Naive B cell (primary cell): ENCODE results near the gene SCNN1G. TPM values are rescaled to one million over a fixed set of nuclear protein-coding genes. Genes with fewer than 3 reads are reported as not detected.

Experiments used
- ATAC-seq, 2 donors: fragments of 150-1000 bp; cut with Tn5 transposase; 2 replicates each; pipeline ENCODE4 v1.10.0; 2021; ENCODE audit warnings: low read depth in 2 of 2, mild to moderate bottlenecking in 2 of 2, moderate library complexity in 2 of 2
- DNase-seq: peaks from one replicate; pipeline ENCODE4 v3.0.0; 2022
- H3K27ac Mint-ChIP-seq, 6 donors: one replicate each; pipeline ENCODE4 v1.8.0; 2020 to 2022; ENCODE audit warnings: mild to moderate bottlenecking in 6 of 6, mixed read lengths in 6 of 6, moderate library complexity in 5 of 6, inconsistent platforms in 2 of 6
- H3K27me3 Mint-ChIP-seq, 3 donors: one replicate each; pipeline ENCODE4 v1.8.0; 2021 to 2022; ENCODE audit warnings: mixed read lengths in 3 of 3, mild to moderate bottlenecking in 1 of 3
- H3K36me3 Mint-ChIP-seq, 2 donors: one replicate each; pipeline ENCODE4 v1.8.0; 2020 to 2022; ENCODE audit warnings: mixed read lengths in 2 of 2, inconsistent platforms in 1 of 2, mild to moderate bottlenecking in 1 of 2
- H3K4me1 Mint-ChIP-seq, 3 donors: one replicate each; pipeline ENCODE4 v1.8.0; 2020 to 2022; ENCODE audit warnings: mixed read lengths in 3 of 3, inconsistent platforms in 1 of 3, mild to moderate bottlenecking in 1 of 3, moderate library complexity in 1 of 3
- H3K4me3 Mint-ChIP-seq, 8 donors: one replicate each; pipeline ENCODE4 v1.8.0; 2020 to 2022; ENCODE audit warnings: mild to moderate bottlenecking in 8 of 8, mixed read lengths in 8 of 8, moderate library complexity in 8 of 8, inconsistent platforms in 2 of 8
- H3K9me3 Mint-ChIP-seq, 7 donors: one replicate each; pipeline ENCODE4 v1.8.0; 2020 to 2022; ENCODE audit warnings: mixed read lengths in 7 of 7, mild to moderate bottlenecking in 5 of 7, inconsistent platforms in 2 of 7, moderate library complexity in 1 of 7
- polyA plus RNA-seq, 6 donors: library from polyadenylated mRNA; unstranded; fragments of 300-500 nt; fragmentation: Illumina TruSeq; gene quantifications; one replicate each; pipeline ENCODE4 v1.2.3, GENCODE V29; 2021; ENCODE audit warnings: low read depth in 6 of 6

The SCNN1G gene
- polyA plus RNA-seq, 6 donors from 2014 or later: not detected

DNA sequence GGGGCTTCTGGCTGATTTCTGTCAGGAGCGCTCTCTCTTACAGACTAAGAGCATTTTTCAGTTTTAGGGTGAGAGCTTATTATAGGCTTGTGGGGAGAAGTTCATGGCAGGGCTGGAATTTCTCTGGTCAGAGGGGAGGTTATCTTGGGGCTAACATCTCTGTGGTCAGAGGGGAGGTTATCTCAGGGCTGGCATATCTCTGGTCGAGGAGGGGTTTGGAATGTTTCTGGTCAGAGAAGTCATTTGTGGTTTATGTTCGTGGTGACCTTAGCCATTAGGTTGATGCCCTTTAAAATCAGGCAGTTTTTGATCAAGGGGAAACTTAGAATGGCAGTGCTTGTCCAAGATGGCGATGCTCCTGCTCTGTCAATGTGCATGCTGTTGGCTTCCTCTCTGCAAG is 22.5 kb upstream of the SCNN1G start:
- H3K36me3 Mint-ChIP-seq: no peaks in the 10 kb centered on the region
- H3K27ac Mint-ChIP-seq: no peak overlapping the region
- DNase-seq: no peak
- H3K4me1 Mint-ChIP-seq: peaks cover 3 to 6% (median 4%) of the 10 kb centered on the region in 3 donors
- no peak overlapping the region for H3K4me3 Mint-ChIP-seq
- no peaks in the 10 kb centered on the region for H3K9me3 Mint-ChIP-seq
- peaks cover 28 to 85% (median 79%) of the 10 kb centered on the region in 3 donors for H3K27me3 Mint-ChIP-seq
- ATAC-seq: no peak

DNA sequence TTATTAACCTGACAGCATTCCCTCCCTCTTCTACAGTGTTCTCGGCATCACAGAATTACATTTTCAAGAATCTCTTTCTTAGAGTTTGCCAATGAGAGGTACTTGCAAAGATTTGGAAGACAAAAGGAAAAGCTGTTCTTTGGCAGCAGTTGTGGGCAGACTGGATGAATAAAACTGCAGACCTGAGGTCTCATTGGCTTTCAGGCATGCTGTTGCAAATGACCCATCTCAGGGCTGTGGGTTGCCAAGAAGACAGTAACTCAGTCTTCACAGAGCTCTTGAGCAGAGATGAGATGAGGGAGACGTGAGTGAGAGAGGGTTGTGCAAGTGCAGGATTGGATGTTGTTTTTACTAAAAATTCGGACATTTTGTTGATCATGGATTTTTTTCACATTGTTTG is 22.0 kb upstream of the SCNN1G start:
- peak overlapping the region in 1 of 6 donors; percentile 11 for H3K27ac Mint-ChIP-seq
- H3K9me3 Mint-ChIP-seq: no peaks in the 10 kb centered on the region
- no peak for ATAC-seq
- H3K36me3 Mint-ChIP-seq: no peaks in the 10 kb centered on the region
- no peak overlapping the region for H3K4me3 Mint-ChIP-seq
- DNase-seq: no peak
- H3K4me1 Mint-ChIP-seq: peaks cover 3 to 6% (median 4%) of the 10 kb centered on the region in 3 donors
- peaks cover 27 to 82% (median 78%) of the 10 kb centered on the region in 3 donors for H3K27me3 Mint-ChIP-seq

DNA sequence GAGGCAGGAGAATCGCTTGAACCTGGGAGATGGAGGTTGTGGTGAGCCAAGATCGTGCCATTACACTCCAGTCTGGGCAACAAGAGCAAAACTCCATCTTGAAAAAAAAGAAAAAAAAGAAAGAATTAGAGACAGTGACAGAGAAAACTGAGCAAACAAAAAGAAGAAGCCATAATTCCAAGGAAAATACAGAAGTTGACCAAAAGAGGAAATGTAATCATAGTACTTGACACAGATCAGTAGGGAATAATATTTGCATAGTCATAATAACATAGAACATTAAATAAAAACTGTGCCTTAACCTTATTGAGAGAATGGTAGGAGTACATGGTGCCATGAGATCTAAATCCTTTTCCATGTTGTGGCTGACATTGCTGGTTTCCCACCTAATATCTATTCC is 18.6 kb upstream of the SCNN1G start:
- Mint-ChIP-seq H3K9me3 (peaks cover 0 to 5% (median 0%) of the 10 kb centered on the region in 7 donors), H3K4me1 (no peaks in the 10 kb centered on the region), H3K27me3 (peaks cover 35 to 71% (median 66%) of the 10 kb centered on the region in 3 donors), H3K36me3 (no peaks in the 10 kb centered on the region), H3K27ac (no peak overlapping the region), H3K4me3 (no peak overlapping the region)
- no peak for ATAC-seq
- DNase-seq: no peak

DNA sequence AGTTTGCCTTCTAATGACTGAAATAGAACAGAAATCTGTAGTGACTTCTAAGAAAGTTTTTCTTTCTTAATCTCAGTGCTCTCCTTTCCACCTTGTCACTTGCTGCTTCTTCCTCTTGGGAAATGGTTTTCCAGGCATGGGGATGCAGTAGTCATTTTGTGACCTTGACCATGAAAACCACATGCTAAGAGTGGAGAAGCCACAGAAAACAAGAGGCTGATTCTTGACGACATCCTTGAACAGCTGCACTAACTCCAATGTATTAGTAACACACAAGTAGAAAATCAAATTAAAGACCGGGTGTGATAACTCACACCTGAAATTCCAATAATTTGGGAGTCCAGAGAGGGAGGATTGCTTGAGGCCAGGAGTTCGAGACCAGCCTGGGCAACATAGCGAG is 17.8 kb upstream of the SCNN1G start:
- Mint-ChIP-seq H3K4me3 (no peak overlapping the region), H3K4me1 (no peaks in the 10 kb centered on the region), H3K9me3 (peaks cover 0 to 5% (median 0%) of the 10 kb centered on the region in 7 donors), H3K36me3 (no peaks in the 10 kb centered on the region), H3K27ac (no peak overlapping the region), H3K27me3 (peaks cover 35 to 72% (median 58%) of the 10 kb centered on the region in 3 donors)
- ATAC-seq (no peak), DNase-seq (no peak)

DNA sequence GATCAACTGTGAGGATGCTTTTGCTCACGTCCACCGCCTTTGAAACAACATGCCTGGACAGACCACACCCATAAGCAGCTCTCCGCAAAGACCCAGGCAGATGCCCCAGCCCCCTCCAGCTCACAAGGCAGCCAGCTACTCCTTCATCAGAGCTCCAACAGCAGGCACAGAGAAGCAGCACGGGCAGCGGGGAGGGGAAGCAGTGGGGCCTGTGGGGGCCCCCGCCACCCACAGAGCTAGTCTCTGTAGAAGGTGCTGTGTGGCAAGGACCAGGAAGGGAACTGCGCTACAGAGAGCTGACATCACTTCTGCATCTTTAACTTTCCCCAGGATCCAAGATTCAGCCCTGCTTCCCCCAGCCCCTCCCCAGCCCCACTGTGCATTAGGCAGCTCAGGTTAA is 10.0 kb upstream of the SCNN1G start:
- no peak for ATAC-seq
- Mint-ChIP-seq H3K9me3 (peaks cover 0 to 2% (median 0%) of the 10 kb centered on the region in 7 donors), H3K4me3 (no peak overlapping the region), H3K4me1 (no peaks in the 10 kb centered on the region), H3K27me3 (peaks cover 45 to 74% (median 54%) of the 10 kb centered on the region in 3 donors), H3K36me3 (no peaks in the 10 kb centered on the region), H3K27ac (no peak overlapping the region)
- DNase-seq: no peak

DNA sequence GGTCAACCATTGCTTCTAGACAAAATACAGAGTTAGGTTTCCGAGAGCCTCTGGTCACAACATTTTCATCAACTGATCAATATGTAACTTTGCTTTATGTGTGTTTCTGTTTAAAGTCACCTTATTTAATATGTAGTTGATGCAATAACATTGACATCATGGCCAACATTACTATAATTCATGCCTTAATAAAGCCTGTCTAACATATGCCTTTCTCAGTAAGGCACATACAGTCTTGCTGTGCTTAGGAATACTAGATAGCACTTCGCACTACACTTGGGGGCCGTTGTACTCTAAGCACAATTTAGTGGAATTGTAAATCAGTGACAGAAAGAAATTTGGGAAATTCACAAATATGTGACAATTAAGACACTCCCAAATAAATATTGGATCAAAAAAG is 9.6 kb upstream of the SCNN1G start:
- no peaks in the 10 kb centered on the region for H3K4me1 Mint-ChIP-seq
- H3K4me3 Mint-ChIP-seq: no peak overlapping the region
- no peak overlapping the region for H3K27ac Mint-ChIP-seq
- H3K27me3 Mint-ChIP-seq: peaks cover 45 to 78% (median 50%) of the 10 kb centered on the region in 3 donors
- ATAC-seq (no peak), DNase-seq (no peak)
- no peaks in the 10 kb centered on the region for H3K36me3 Mint-ChIP-seq
- peaks cover 0 to 2% (median 0%) of the 10 kb centered on the region in 7 donors for H3K9me3 Mint-ChIP-seq

DNA sequence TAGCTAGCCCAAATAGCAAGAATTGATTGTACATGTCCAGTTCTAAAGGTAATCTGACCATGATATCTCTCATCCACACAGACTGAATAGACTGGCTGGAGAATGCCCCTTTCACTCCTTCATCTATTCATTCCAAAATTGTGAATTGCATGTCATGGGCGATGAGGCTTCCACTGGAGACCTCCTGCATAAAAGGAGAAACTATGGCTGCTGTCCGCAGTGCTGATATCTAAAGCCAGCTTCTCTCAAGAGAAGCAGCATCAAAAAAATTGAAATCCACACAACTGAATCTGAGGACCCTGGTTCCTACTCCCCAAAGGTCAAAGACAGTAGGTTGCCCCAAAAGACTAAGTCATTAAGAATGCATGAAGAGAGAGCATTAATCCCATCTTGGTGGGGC is 7.9 kb upstream of the SCNN1G start:
- no peaks in the 10 kb centered on the region for H3K36me3 Mint-ChIP-seq
- no peak overlapping the region for H3K27ac Mint-ChIP-seq
- DNase-seq: no peak
- peaks cover 59 to 79% (median 59%) of the 10 kb centered on the region in 3 donors for H3K27me3 Mint-ChIP-seq
- H3K4me1 Mint-ChIP-seq: peaks cover 0 to 3% (median 0%) of the 10 kb centered on the region in 3 donors
- ATAC-seq: no peak
- H3K9me3 Mint-ChIP-seq: peaks cover 0 to 2% (median 0%) of the 10 kb centered on the region in 7 donors
- H3K4me3 Mint-ChIP-seq: no peak overlapping the region

DNA sequence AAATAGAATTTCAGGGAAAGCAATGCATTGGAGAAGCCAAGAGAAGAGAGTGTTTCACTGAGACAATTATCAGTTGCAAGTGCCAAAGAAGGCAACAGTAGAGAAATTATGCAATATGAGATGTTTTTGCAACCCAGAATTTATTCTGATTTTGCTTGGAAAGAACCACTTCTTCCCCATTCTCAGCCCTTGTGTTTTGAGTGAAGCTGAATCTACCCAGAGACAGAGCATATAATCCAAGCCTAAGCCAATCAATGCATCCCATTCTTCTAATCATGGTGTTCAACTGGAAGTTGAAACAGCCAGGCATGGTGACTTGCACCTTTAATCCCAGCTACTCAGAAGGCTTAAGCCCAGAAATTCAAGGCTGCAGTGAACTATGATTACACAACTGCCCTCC is 6.9 kb upstream of the SCNN1G start:
- DNase-seq: no peak
- no peak for ATAC-seq
- H3K9me3 Mint-ChIP-seq: peaks cover 0 to 2% (median 0%) of the 10 kb centered on the region in 7 donors
- peaks cover 56 to 78% (median 58%) of the 10 kb centered on the region in 3 donors for H3K27me3 Mint-ChIP-seq
- no peak overlapping the region for H3K27ac Mint-ChIP-seq
- peaks cover 0 to 6% (median 0%) of the 10 kb centered on the region in 3 donors for H3K4me1 Mint-ChIP-seq
- no peaks in the 10 kb centered on the region for H3K36me3 Mint-ChIP-seq
- no peak overlapping the region for H3K4me3 Mint-ChIP-seq

DNA sequence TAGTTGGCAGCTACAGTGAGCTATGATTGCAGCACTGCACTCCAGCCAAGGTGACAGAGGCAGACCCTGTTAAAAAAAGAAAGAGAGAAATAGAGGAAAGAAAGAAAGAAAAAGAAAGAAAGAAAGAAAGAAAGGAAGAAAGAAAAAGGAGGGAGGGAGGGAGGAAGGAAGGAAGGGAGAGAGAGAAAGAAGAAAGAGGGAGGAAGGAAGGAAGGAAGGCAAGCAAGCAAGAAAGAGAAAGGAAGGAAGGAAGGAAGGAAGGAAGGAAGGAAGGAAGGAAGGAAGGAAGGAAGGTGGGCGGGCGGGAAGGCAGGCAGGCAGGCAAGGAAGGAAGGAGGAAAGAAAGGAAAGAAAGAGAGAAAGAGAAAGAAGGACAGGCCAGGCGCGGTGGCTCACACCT is 1.0 kb upstream of the SCNN1G start:
- Mint-ChIP-seq H3K9me3 (no peaks in the 10 kb centered on the region), H3K4me1 (peaks cover 13 to 18% (median 14%) of the 10 kb centered on the region in 3 donors), H3K36me3 (no peaks in the 10 kb centered on the region), H3K4me3 (peak overlapping the region in 7 of 8 donors; percentile 4 to 91 (median 77)), H3K27me3 (peaks cover 41 to 76% (median 54%) of the 10 kb centered on the region in 3 donors), H3K27ac (no peak overlapping the region)
- ATAC-seq (no peak), DNase-seq (no peak)

DNA sequence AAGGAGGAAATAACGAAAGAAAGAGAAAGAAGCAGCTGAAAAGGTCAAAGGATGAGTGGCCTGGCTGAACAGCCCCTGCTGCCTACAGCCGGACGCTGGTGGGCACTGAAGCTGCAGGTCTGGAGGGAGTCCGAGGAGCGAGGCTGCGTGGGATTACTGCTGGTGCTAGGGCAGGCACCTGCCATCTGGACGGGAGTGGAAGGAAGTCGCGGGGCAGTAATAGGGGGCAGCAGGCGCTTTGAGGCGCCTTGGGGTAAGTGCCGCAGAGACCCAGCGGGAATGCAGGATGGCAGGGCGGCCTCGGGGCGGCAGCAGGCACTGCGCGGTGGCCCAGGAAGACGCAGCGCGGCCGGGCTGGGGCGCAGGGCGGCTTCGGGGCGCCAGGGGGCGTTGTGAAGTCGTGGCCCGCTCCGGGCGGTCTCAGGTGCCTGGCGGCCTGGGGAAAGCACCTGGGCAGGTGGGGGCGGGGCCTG is 303 bp upstream of the SCNN1G start:
- peak overlapping the region in 1 of 6 donors; percentile 89 for H3K27ac Mint-ChIP-seq
- H3K27me3 Mint-ChIP-seq: peaks cover 44 to 73% (median 60%) of the 10 kb centered on the region in 3 donors
- H3K4me3 Mint-ChIP-seq: peak overlapping the region in 6 of 8 donors; percentile 66 to 86 (median 78)
- ATAC-seq (peak; percentile 95 to 97), DNase-seq (peak; percentile 70)
- no peaks in the 10 kb centered on the region for H3K36me3 Mint-ChIP-seq
- no peaks in the 10 kb centered on the region for H3K9me3 Mint-ChIP-seq
- H3K4me1 Mint-ChIP-seq: peaks cover 13 to 18% (median 15%) of the 10 kb centered on the region in 3 donors

DNA sequence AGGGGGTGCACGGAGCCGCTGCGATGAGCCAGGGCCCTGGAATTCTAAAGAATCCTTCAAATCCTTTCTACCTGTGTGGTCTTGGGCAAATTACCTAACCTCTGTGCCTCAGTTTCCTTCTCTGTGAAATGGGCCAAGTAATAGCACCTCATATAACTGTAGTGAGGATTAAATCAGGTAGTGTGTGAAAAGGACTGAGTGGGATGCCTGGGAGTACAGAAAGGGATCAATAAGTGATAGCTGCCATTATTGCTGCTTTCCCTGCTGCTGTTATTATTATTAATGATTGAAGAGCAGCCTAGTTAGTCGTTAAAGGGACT is 958 bp downstream of the SCNN1G start:
- ATAC-seq: no peak
- peaks cover 13 to 21% (median 19%) of the 10 kb centered on the region in 3 donors for H3K4me1 Mint-ChIP-seq

DNA sequence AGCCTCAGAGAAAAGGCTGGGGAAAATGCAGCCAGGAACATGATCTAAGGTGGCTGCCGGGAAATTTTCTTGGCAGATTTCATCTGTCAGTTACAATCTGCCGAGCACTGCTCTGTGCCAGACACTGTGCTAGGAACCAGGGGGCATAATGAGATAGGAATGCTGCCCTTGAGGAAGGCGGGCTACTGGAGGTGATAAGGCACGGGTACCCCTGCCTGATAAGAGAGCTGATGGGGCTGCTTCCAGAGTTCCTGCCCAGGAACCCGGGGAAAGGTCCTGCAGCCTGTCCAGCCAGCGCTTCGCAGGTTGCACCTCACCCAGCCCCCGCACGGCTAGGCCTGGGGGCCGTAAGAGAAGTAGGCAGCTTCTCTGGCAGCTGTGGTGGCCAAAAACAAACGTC is 3.1 kb downstream of the SCNN1G start:
- no peak for DNase-seq
- peaks cover 13 to 19% (median 15%) of the 10 kb centered on the region in 3 donors for H3K4me1 Mint-ChIP-seq
- peak overlapping the region in 1 of 6 donors; percentile 31 for H3K27ac Mint-ChIP-seq
- H3K36me3 Mint-ChIP-seq: no peaks in the 10 kb centered on the region
- peaks cover 44 to 63% (median 59%) of the 10 kb centered on the region in 3 donors for H3K27me3 Mint-ChIP-seq
- H3K9me3 Mint-ChIP-seq: peaks cover 0 to 2% (median 0%) of the 10 kb centered on the region in 7 donors
- no peak for ATAC-seq
- no peak overlapping the region for H3K4me3 Mint-ChIP-seq

More for the DNA sequence above, 958 bp downstream of the SCNN1G start:
- Mint-ChIP-seq H3K36me3 (no peaks in the 10 kb centered on the region), H3K4me3 (peak overlapping the region in 6 of 8 donors; percentile 12 to 83 (median 48)), H3K27ac (peak overlapping the region in 1 of 6 donors; percentile 32), H3K27me3 (peaks cover 53 to 66% (median 64%) of the 10 kb centered on the region in 3 donors), H3K9me3 (no peaks in the 10 kb centered on the region)
- no peak for DNase-seq

DNA sequence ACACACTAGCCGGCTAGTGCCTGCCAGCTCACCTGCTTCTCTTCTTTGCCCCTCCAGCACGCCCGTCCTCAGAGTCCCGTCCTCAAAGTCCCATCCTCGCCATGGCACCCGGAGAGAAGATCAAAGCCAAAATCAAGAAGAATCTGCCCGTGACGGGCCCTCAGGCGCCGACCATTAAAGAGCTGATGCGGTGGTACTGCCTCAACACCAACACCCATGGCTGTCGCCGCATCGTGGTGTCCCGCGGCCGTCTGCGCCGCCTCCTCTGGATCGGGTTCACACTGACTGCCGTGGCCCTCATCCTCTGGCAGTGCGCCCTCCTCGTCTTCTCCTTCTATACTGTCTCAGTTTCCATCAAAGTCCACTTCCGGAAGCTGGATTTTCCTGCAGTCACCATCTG is 3.6 kb downstream of the SCNN1G start:
- DNase-seq: no peak
- H3K9me3 Mint-ChIP-seq: peaks cover 0 to 3% (median 0%) of the 10 kb centered on the region in 7 donors
- peaks cover 44 to 63% (median 58%) of the 10 kb centered on the region in 3 donors for H3K27me3 Mint-ChIP-seq
- peaks cover 12 to 17% (median 15%) of the 10 kb centered on the region in 3 donors for H3K4me1 Mint-ChIP-seq
- no peak overlapping the region for H3K4me3 Mint-ChIP-seq
- H3K36me3 Mint-ChIP-seq: no peaks in the 10 kb centered on the region
- H3K27ac Mint-ChIP-seq: no peak overlapping the region
- no peak for ATAC-seq

DNA sequence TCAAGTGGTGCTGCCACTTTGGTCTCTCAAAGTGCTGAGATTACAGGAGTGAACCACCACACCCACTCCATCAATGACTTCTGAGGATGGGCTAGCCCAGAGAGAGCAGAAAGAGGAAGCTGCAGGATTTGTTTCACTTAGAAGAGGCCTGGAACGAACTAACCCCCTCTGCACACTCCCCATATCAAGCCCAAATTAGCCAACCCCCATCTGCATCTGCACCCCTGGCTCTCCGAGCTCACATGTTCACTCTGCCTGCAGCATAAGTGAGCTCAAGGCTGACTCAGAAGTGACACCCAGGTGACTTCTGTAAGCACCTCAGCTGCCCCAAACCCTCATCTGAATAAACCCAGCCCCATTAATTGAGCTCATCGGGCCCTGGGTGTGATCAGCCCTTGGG is 4.8 kb downstream of the SCNN1G start:
- peaks cover 0 to 3% (median 0%) of the 10 kb centered on the region in 7 donors for H3K9me3 Mint-ChIP-seq
- H3K4me1 Mint-ChIP-seq: peaks cover 0 to 6% (median 4%) of the 10 kb centered on the region in 3 donors
- peaks cover 45 to 63% (median 56%) of the 10 kb centered on the region in 3 donors for H3K27me3 Mint-ChIP-seq
- no peaks in the 10 kb centered on the region for H3K36me3 Mint-ChIP-seq
- no peak overlapping the region for H3K27ac Mint-ChIP-seq
- no peak for DNase-seq
- no peak for ATAC-seq
- no peak overlapping the region for H3K4me3 Mint-ChIP-seq
